D341Med (cell line): ENCODE measurements around the gene MMS19.

Source experiments
- DNase-seq: peaks from one replicate; pipeline ENCODE4 v3.0.0; 2012; ENCODE audit warnings: low spot score

The MMS19 gene

GRCh38 chr10:97462309-97462708, 35.9 kb downstream of the MMS19 start:
- DNase-seq, result no peak

- DNase-seq, result no peak
These were observed 38.3 kb downstream of the MMS19 start for GRCh38 chr10:97459933-97460332.

GRCh38 chr10:97459111-97459510, 39.1 kb downstream of the MMS19 start:
- DNase-seq, result no peak

GRCh38 chr10:97456686-97457065, 41.5 kb downstream of the MMS19 start:
- DNase-seq, result no peak

- DNase-seq, result no peak
These were observed 42.1 kb downstream of the MMS19 start for GRCh38 chr10:97456034-97456685.

GRCh38 chr10:97454330-97455036, 43.7 kb downstream of the MMS19 start:
- DNase-seq, result no peak

GRCh38 chr10:97452352-97452751, 45.9 kb downstream of the MMS19 start:
- DNase-seq, result no peak

GRCh38 chr10:97451605-97452004, 46.6 kb downstream of the MMS19 start:
- DNase-seq, result no peak

GRCh38 chr10:97450828-97451227, 47.4 kb downstream of the MMS19 start:
- no peak for DNase-seq

- DNase-seq, result peak; percentile 91
These were observed 52.2 kb downstream of the MMS19 start, which contains the start of the genes EXOSC1 and ZDHHC16 for GRCh38 chr10:97445722-97446639. TSS of gene EXOSC1 (minus strand) at chr10:97446006. CDS start at chr10:97445985, 21 bp downstream. TSS of gene ZDHHC16 (plus strand) at chr10:97446175. CDS start at chr10:97451676, 5,501 bp downstream.

GRCh38 chr10:97445357-97445721, 52.9 kb downstream of the MMS19 start:
- no peak for DNase-seq

- DNase-seq, result no peak
These were observed 54.0 kb downstream of the MMS19 start for GRCh38 chr10:97444212-97444611.

GRCh38 chr10:97442277-97442676, 55.9 kb downstream of the MMS19 start:
- no peak for DNase-seq

GRCh38 chr10:97435211-97435610, 63.0 kb downstream of the MMS19 start:
- no peak for DNase-seq

GRCh38 chr10:97434557-97434956, 63.7 kb downstream of the MMS19 start:
- no peak for DNase-seq

GRCh38 chr10:97434055-97434454, 64.2 kb downstream of the MMS19 start:
- no peak for DNase-seq

- no peak for DNase-seq
These were observed 69.6 kb downstream of the MMS19 start for GRCh38 chr10:97428572-97428981.

GRCh38 chr10:97427571-97428179, 70.5 kb downstream of the MMS19 start:
- DNase-seq, result no peak

- no peak for DNase-seq
These were observed 71.2 kb downstream of the MMS19 start for GRCh38 chr10:97426776-97427570.

GRCh38 chr10:97425964-97426775, 72.1 kb downstream of the MMS19 start, which contains the start of gene PGAM1:
TSS of gene PGAM1 (plus strand) at chr10:97426191. CDS start at chr10:97426308, 117 bp downstream.
- DNase-seq, result peak; percentile 98
